GM13977 (cell line): Measurements from ENCODE around the gene DENND1A.

Experiments used
- DNase-seq: peaks from one replicate; pipeline ENCODE4 v3.0.0; 2012; ENCODE audit warnings: low spot score
- CTCF ChIP-seq: IDR thresholded peaks from 2 replicates; pipeline ENCODE4 v1.5.1; 2012; ENCODE audit warnings: mild to moderate bottlenecking, control low read depth; ENCODE audit not compliant: insufficient read depth; ENCODE audit errors: extremely low read depth, missing control alignments
- in situ Hi-C: fragments of 300-500 bp; cut with MboI; formaldehyde crosslinking; loops from one replicate; pipeline ENCODE4 v1.12.0; 2022; ENCODE audit warnings: low sequenced_read_pairs, low pct_unique_long_range_greater_than_20kb, mixed read lengths, inconsistent platforms; ENCODE audit not compliant: unreplicated experiment

Gene DENND1A

DNA sequence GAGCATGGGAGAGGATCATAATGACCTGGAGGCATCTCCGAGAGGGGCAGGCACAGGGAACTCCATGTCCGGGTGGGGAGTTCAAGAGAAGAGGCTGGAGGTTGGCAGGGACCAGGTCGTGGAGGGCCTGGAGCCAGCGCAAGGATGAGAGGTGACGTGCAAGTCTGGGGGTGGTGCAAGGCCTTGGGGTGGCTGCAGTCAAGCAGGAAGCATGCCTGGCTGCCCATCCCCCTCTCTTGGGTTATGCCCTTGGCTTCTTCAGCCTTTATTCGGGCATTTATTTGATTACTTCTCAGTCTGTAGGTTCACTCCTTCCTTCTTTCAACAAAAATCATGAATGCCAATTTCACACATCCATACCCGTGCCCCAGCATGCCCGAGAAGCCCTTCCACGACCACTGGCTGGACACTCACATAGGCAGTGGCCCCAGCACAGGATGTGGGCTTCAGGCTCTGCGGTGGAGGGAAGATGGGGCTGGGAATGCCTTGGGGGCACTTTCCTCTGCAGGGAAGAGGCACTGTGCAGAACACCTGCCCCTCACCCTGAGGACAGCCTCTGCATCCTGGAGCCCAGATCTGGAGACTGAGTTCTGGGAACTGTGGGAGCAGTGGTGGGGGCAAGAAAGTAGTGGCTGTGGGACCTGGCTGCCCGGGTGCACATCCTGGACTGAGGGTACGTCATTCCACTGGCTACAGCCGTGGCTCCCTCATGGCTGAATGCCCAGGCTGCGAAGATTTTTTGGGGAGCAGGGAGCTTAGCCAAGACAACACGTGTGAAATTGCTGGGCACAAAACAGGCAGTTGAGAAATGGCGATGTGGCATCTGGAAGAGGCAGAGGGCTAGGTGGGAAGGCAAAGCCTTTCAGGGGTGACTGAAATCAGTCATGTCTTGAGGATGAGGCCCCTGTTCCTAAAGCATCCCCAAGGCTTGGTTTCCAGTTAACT lies 535.4 kb downstream of the DENND1A start:
- in situ Hi-C loops = no loop called here
- no peak for DNase-seq
- TF ChIP-seq CTCF = no peak

GRCh38 chr9:123392802-123393201 lies 537.1 kb downstream of the DENND1A start:
- no peak for DNase-seq
- TF ChIP-seq CTCF = no peak
- in situ Hi-C loops = no loop called here

GRCh38 chr9:123391946-123392345 lies 538.0 kb downstream of the DENND1A start:
- no peak for DNase-seq
- TF ChIP-seq CTCF = no peak
- in situ Hi-C loops = no loop called here

- no peak for DNase-seq
Measured at GRCh38 chr9:123391233-123391632, 538.7 kb downstream of the DENND1A start.

DNA sequence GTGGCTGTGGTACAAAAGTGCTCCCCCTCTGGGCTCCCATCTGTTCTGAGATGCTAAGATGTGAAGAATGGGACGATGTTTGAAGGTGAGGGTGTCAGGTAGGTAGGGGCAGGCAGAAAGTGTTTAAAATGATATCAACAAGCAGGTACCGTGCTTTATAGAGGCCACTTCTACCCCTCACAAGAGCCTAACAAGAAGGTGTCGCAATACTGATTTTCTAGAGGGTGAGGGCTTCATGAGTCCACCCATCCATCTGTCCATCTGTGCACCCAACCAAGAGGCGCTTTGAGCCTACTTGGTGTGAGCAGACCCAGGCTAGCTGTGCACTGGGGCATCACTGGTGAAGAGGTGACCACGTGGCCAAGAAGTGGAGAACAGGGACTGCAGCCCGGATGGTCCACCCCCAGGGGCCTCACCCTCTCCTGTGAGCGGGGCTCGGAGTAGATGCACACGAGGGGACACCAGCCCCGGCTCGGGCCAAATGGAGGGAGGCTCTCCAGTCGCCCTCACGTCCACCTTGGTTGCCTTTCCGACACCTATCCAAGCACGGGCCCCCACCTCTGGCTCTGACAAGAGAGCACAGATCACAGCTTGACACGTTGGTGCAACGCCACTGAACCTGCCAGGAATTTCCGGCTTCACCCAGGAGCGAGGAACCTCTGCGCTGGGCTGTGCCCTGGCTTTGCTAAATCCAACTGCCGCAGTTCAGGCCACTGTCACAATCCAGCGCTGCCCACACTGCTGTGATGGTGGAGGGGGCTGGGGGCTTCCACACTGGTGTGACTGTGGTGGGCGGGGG lies 539.4 kb downstream of the DENND1A start:
- TF ChIP-seq CTCF = no peak
- DNase-seq = no peak
- in situ Hi-C loops = no loop called here

More at GRCh38 chr9:123391233-123391632, 538.7 kb downstream of the DENND1A start:
- in situ Hi-C loops = no loop called here
- TF ChIP-seq CTCF = no peak

- no peak for DNase-seq
- no peak for TF ChIP-seq CTCF
- in situ Hi-C loops = loop anchor here (5.0 kb wide), 1 partner anchor 37 kb away; no protein-coding TSS in a partner anchor
Measured at GRCh38 chr9:123389698-123390097, 540.2 kb downstream of the DENND1A start.
